ENCODE measurements around the gene ASB6.

- TF ChIP-seq POLR2A (IDR thresholded peaks at IDR 0.05) (no peak), CTCF (IDR thresholded peaks at IDR 0.05) (no peak)
Measured at GRCh38 chr9:129686736-129687135, 44.8 kb upstream of the ASB6 start.
